ENCODE measurements around the gene NAGA.
"Not testable (repeated sequence)": the region's sequence is repeated elsewhere in the genome, so short reads cannot be mapped to it uniquely, and the experiment has no call there.

The NAGA gene

GRCh38 chr22:42070517-42071422, at the start of gene NAGA:
Gene NAGA, minus strand, starts transcription at chr22:42070812. Its CDS starts 515 bp downstream, at chr22:42070297.
- peak; percentile 85 to 96 for DNase-seq

- no peak for DNase-seq
These were observed 46.3 kb upstream of the NAGA start for GRCh38 chr22:42116848-42117424.

GRCh38 chr22:42115420-42115830, 44.8 kb upstream of the NAGA start:
- not testable (repeated sequence) for DNase-seq

- peak in 1 of 2 experiments; percentile 13 for DNase-seq
These were observed 44.1 kb upstream of the NAGA start for GRCh38 chr22:42114721-42115120.

- DNase-seq: not testable (repeated sequence)
These were observed 42.2 kb upstream of the NAGA start for GRCh38 chr22:42112793-42113192.

GRCh38 chr22:42111798-42112197, 41.2 kb upstream of the NAGA start:
- DNase-seq: no peak

GRCh38 chr22:42108848-42109247, 38.2 kb upstream of the NAGA start:
- no peak for DNase-seq

GRCh38 chr22:42104332-42104860, 33.8 kb upstream of the NAGA start:
- not testable (repeated sequence) for DNase-seq

GRCh38 chr22:42101199-42101598, 30.6 kb upstream of the NAGA start:
- no peak for DNase-seq

GRCh38 chr22:42091455-42091782, 20.8 kb upstream of the NAGA start:
- DNase-seq: no peak

GRCh38 chr22:42090596-42091454, 20.2 kb upstream of the NAGA start, which contains the start of gene NDUFA6:
Gene NDUFA6, minus strand, starts transcription at chr22:42090772. Its CDS starts 28 bp downstream, at chr22:42090744.
- DNase-seq: peak; percentile 96 to 97

- no peak for DNase-seq
These were observed 15.4 kb upstream of the NAGA start for GRCh38 chr22:42086051-42086450.

GRCh38 chr22:42084874-42085273, 14.3 kb upstream of the NAGA start:
- DNase-seq: no peak

- no peak for DNase-seq
These were observed 12.5 kb upstream of the NAGA start for GRCh38 chr22:42083119-42083518.

- DNase-seq: peak in 1 of 2 experiments; percentile 31
These were observed 9.7 kb upstream of the NAGA start for GRCh38 chr22:42080287-42080686.

GRCh38 chr22:42079319-42080251, 9.0 kb upstream of the NAGA start, which contains the start of gene SMDT1:
Gene SMDT1, plus strand, starts transcription at chr22:42079700. Its CDS starts 69 bp downstream, at chr22:42079769.
- DNase-seq: peak; percentile 89 to 97

GRCh38 chr22:42078469-42079318, 8.1 kb upstream of the NAGA start:
- no peak for DNase-seq

- no peak for DNase-seq
These were observed 7.0 kb upstream of the NAGA start for GRCh38 chr22:42077486-42078125.

- no peak for DNase-seq
These were observed 6.3 kb upstream of the NAGA start for GRCh38 chr22:42076764-42077485.

Measured in NCI-H526 (cell line).